Activated T-cell treated with anti-CD3 and anti-CD28 coated beads, Interleukin-2, amount 50 U/mL, for 1 hour (primary cell): Measurements from ENCODE around the gene FBRSL1.

Source experiments
- DNase-seq: peaks from one replicate; pipeline ENCODE4 v3.0.0-alpha.2; 2020

Gene FBRSL1

GRCh38 chr12:132513070-132513398 lies 23.1 kb downstream of the FBRSL1 start:
- no peak for DNase-seq

DNA sequence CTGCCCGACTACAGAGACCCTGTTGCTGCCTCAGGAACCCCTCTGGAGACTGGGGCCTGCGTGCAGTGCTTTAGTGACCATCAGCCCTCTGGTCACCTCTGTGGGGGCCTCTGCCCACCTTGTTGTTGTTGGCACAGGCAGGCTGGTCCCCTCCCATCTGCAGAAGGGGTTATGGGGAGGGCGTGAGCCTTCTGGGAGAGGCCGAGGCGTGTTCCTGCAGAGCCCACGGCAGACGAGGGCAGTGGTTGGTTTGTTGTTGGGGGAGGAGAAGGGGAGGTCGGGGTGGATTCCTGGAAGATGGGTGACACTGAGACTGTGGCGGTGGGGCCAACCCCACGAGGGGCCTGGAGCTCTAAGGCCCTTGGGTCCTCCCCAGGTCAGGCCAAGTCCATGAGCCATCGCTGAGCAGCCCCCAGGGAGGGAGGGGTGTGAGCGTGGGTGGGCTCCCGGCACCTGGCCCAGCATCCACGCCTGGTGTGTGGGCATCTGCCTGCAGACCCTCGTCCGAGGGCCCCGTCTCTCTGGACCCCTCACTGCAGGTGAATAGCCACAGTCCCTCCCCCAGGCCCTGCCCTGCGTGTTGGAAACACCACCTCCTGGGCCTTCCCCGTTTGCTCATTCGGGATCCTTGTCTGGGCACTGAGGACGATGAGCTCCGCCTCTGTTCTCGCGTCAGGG lies 23.6 kb downstream of the FBRSL1 start:
- DNase-seq = no peak

- no peak for DNase-seq
These were observed 24.4 kb downstream of the FBRSL1 start for GRCh38 chr12:132514216-132514820.

DNA sequence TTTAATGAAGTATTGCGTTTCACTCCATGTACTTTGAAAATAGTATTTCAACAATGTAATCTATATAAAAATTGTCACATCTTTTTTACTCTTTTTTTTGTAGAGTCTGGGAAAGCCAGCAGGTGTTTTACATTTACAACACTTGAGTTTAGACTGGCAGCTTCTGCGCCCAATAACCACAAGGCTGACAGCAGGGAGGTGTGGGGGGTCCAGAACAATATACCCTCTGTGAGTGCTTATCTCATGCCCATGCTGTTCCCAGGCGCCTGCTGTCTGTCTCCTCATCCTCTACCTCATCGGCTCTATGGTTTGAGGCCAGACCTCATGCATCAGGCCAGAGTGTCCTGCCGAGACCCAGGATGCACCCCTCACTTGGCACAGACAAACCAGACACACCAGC lies 24.9 kb downstream of the FBRSL1 start:
- DNase-seq = no peak

- DNase-seq = no peak
These were observed 26.4 kb downstream of the FBRSL1 start for GRCh38 chr12:132516095-132517012.

GRCh38 chr12:132517013-132517739 lies 27.2 kb downstream of the FBRSL1 start:
- DNase-seq = no peak

- no peak for DNase-seq
These were observed 27.8 kb downstream of the FBRSL1 start for GRCh38 chr12:132517740-132518100.

GRCh38 chr12:132518354-132518992 lies 28.5 kb downstream of the FBRSL1 start:
- DNase-seq = no peak

- DNase-seq = no peak
These were observed 30.7 kb downstream of the FBRSL1 start for GRCh38 chr12:132520421-132521199.

- DNase-seq = no peak
These were observed 31.2 kb downstream of the FBRSL1 start for GRCh38 chr12:132521200-132521580.

DNA sequence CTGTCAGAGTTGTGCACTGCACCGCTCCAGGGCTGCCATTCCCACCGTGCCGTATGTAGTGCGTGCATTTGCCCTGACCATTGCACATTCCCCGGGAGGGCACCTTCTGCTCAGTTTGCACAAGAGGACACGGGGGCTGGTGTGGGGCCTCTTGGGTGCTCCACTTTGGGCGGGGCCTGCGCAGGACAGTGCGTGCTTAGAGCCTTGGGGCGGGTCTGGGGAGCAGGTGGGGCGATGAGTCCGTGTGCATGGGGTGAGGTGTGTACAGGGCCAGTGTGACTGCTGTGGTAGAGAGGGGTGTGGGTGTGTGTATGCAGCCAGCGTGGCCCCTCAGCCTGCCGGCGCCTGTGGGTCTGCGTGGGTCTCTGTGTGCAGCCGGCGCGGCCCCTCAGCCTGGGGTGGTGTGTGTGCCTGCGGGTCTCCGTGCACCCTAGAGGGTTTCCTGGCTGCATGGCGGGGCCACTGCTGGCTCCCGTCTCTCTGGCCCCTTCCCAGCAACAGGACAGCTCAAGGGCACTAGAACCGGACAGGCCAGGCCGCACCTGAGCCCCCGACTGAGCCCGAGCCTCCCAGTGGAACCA lies 31.9 kb downstream of the FBRSL1 start:
- DNase-seq = no peak

- no peak for DNase-seq
These were observed 32.8 kb downstream of the FBRSL1 start for GRCh38 chr12:132522592-132523380.

DNA sequence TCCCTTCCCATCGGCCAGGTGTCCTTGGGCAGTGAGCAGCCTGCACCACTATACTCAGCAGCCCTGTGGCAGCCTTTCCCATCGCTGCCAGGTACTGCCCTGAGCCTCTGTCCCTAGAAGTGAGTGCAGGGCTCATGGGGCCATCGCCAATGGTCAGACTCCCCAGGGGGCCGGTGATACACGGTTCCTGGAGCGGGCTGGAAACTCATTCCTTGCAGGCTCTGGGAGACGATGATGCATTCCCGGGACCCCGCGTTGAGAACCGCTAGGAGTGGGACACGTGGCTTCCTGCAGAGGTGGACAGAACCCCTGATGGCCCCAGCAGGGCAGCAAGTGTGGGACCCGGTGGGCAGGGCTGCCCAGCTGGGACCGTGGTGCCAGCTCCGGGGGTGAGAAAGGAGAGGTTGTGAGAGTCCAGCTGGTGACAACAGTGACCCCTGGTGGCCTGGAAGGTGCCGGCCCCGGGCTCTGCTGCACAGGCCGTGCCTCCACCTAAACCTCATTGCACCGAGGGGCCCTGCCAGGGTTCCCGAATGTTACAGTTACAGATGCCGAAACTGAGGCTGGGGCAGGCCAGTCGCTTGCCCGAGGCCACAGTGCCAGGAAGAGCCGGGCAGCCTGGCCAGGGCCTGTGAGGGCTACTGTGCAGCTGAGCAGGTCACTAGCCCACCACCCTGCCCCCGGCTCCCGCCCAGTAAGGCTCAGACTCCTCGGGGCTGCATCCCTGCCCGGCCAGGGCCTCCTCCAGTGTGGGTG lies 33.8 kb downstream of the FBRSL1 start:
- DNase-seq = peak; percentile 77

DNA sequence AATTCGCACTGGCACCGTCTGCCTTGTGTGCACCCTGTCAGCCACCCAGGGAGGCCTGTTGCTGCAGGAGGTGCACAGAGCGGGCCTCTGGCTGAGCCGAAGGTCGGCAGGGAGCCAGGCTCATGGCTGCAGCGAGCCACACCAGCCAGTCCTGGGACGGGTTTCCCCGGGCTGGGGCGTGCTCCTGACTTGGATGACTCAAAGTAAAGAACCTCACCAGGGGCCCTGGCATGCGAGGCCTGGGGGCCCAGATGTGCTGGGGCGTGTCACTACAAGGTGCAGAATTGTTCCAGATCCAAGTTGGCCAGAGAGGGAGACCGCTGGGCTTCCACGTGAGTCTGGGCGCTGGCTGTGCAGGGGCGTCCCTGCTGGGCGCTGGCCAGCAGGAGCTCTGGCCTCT lies 34.5 kb downstream of the FBRSL1 start:
- no peak for DNase-seq

- no peak for DNase-seq
These were observed 35.3 kb downstream of the FBRSL1 start for GRCh38 chr12:132525011-132525832.

DNA sequence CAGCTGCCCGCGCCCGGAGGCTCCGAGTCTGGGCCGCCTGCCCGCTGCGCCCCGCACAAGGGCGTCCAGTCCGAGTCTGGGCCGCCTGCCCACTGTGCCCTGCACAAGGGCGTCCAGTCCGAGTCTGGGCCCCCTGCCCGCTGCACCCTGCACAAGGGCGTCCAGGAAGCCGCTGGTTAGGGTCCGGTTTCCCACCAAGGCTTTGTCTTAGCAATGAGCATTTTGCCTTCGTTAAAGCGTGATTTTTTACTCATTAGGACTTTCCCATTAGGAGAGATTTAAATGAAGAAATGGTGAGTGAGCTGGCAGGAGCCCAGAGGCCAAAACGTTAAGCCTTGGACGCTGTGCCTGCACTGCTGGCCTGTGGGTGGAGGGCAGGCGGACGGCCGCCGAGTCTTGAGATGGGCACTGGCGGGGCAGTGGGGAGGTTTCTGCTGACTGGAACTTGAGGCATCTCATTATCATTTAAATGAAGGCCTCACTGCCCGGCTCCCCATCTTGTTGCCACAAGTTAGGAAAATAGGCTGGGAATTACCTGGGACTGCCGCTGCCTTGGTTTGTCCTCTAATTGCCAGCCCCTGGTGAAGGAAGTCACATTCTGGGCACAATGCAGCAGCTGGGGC lies 36.0 kb downstream of the FBRSL1 start:
- no peak for DNase-seq

DNA sequence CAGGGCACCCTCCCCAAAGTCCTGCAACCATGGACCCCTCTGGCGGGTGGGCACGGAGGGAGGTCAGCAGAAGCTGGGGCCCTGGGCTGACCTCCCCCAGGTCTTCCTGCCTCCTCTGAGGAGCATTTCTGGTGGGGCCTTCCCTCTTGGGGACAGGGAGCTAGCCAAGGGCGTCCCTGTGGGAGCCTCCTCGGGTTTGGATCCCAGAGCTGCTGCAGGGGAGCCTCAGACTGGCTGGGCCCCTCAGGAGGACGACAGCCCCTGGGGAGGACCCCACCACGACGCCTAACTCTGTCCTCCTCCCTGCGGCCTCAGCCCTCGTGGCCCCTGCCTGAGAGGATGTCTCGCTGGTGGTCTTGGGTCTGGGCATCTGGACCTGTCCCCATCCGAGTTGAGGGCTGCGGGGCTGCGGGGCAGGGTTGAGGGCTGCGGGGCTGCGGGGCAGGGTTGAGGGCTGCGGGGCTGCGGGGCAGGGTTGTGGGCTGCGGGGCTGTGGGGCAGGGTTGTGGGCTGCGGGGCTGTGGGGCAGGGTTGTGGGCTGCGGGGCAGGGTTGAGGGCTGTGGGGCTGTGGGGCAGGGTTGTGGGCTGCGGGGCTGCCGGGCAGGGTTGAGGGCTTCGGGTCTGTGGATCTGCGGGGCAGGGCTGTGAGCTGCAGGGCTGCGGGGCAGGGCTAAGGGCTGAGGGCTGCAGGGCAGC lies 37.4 kb downstream of the FBRSL1 start:
- DNase-seq = no peak

GRCh38 chr12:132527883-132528264 lies 37.9 kb downstream of the FBRSL1 start:
- no peak for DNase-seq
